Measurements from ENCODE around the gene PLCG2. TPM values are rescaled to one million over a fixed set of nuclear protein-coding genes. Genes with fewer than 3 reads are reported as not detected.

The PLCG2 gene
- polyA plus RNA-seq, 1 donor from 2014 or later: not detected

GRCh38 chr16:81738783-81739496, 40.2 kb upstream of the PLCG2 start:
- no peaks in the 10 kb centered on the region for H3K9me3 ChIP-seq (ENCODE audit: low read length)
- no peaks in the 10 kb centered on the region for H3F3A ChIP-seq (ENCODE audit: insufficient read depth, low read length, poor library complexity, severe bottlenecking)
- TF ChIP-seq TAF1 (IDR thresholded peaks at IDR 0.05; ENCODE audit: low read depth) (no peak), POLR2AphosphoS5 (IDR thresholded peaks at IDR 0.05) (no peak), EZH2 (IDR thresholded peaks at IDR 0.05; ENCODE audit: borderline replicate concordance, insufficient read depth, low read length, poor library complexity, severe bottlenecking) (no peak), REST (IDR thresholded peaks at IDR 0.05; ENCODE audit: borderline replicate concordance) (no peak), CTCF (IDR thresholded peaks at IDR 0.05; ENCODE audit: poor library complexity, severe bottlenecking) (no peak), RAD21 (conservative IDR thresholded peaks at IDR 0.05) (no peak), SMC3 (conservative IDR thresholded peaks at IDR 0.05; ENCODE audit: poor library complexity) (no peak), MXI1 (conservative IDR thresholded peaks at IDR 0.05; ENCODE audit: poor library complexity, severe bottlenecking) (no peak), EP300 (conservative IDR thresholded peaks at IDR 0.05; ENCODE audit: poor library complexity, severe bottlenecking) (no peak)
- no peaks in the 10 kb centered on the region for H3K79me2 ChIP-seq (replicated peaks; ENCODE audit: insufficient read depth, low read length)
- no peak overlapping the region for H3K4me3 ChIP-seq (ENCODE audit: low read length)
- no peaks in the 10 kb centered on the region for H3K9me2 ChIP-seq (ENCODE audit: insufficient read depth, low read length)
- no peak overlapping the region for H3K27ac ChIP-seq (ENCODE audit: low read length)
- no peaks in the 10 kb centered on the region for H3K27me3 ChIP-seq (ENCODE audit: insufficient read depth, low read depth, low read length)
- no peak overlapping the region for H3K4me2 ChIP-seq (ENCODE audit: low read length)
- no peak overlapping the region for H3K9ac ChIP-seq (ENCODE audit: low read length)
- no peaks in the 10 kb centered on the region for H3K36me3 ChIP-seq (ENCODE audit: insufficient read depth, low read length)
- H4K20me1 ChIP-seq (ENCODE audit: insufficient read depth): no peaks in the 10 kb centered on the region
- no peak overlapping the region for H2AFZ ChIP-seq (ENCODE audit: low read depth, low read length)

- no peak overlapping the region for H3K4me2 ChIP-seq (ENCODE audit: low read length)
- H3K27me3 ChIP-seq (ENCODE audit: insufficient read depth, low read depth, low read length): no peaks in the 10 kb centered on the region
- H4K20me1 ChIP-seq (ENCODE audit: insufficient read depth): no peaks in the 10 kb centered on the region
- no peak overlapping the region for H3K27ac ChIP-seq (ENCODE audit: low read length)
- no peaks in the 10 kb centered on the region for H3K79me2 ChIP-seq (replicated peaks; ENCODE audit: insufficient read depth, low read length)
- H2AFZ ChIP-seq (ENCODE audit: low read depth, low read length): no peak overlapping the region
- no peaks in the 10 kb centered on the region for H3K36me3 ChIP-seq (ENCODE audit: insufficient read depth, low read length)
- H3K9ac ChIP-seq (ENCODE audit: low read length): no peak overlapping the region
- no peak overlapping the region for H3K4me3 ChIP-seq (ENCODE audit: low read length)
- no peaks in the 10 kb centered on the region for H3K9me2 ChIP-seq (ENCODE audit: insufficient read depth, low read length)
- no peaks in the 10 kb centered on the region for H3K9me3 ChIP-seq (ENCODE audit: low read length)
- no peak for TF ChIP-seq EP300 (conservative IDR thresholded peaks at IDR 0.05; ENCODE audit: poor library complexity, severe bottlenecking)
- no peak for TF ChIP-seq POLR2AphosphoS5 (IDR thresholded peaks at IDR 0.05)
- TF ChIP-seq MXI1 (conservative IDR thresholded peaks at IDR 0.05; ENCODE audit: poor library complexity, severe bottlenecking): no peak
- TF ChIP-seq REST (IDR thresholded peaks at IDR 0.05; ENCODE audit: borderline replicate concordance): no peak
- no peak for TF ChIP-seq EZH2 (IDR thresholded peaks at IDR 0.05; ENCODE audit: borderline replicate concordance, insufficient read depth, low read length, poor library complexity, severe bottlenecking)
- no peak for TF ChIP-seq CTCF (IDR thresholded peaks at IDR 0.05; ENCODE audit: poor library complexity, severe bottlenecking)
- no peaks in the 10 kb centered on the region for H3F3A ChIP-seq (ENCODE audit: insufficient read depth, low read length, poor library complexity, severe bottlenecking)
Observed at GRCh38 chr16:81739503-81739902, 39.6 kb upstream of the PLCG2 start.
